H1 (cell line): Measurements from ENCODE around the gene SLC25A21. TPM values are rescaled to one million over a fixed set of nuclear protein-coding genes. Genes with fewer than 3 reads are reported as not detected.

Experiments used
- CTCF ChIA-PET: fragments of 300-600 bp; sonication (Branson Sonifier 250); formaldehyde crosslinking; loops from one replicate; lab custom pipeline; 2021; ENCODE audit not compliant: partially characterized antibody; lab: Charles Lee
- POLR2A ChIA-PET: fragments of 300-600 bp; sonication (Branson Sonifier 250); formaldehyde crosslinking; loops from one replicate; lab custom pipeline; 2021; ENCODE audit warnings: inconsistent platforms; ENCODE audit not compliant: partially characterized antibody; lab: Charles Lee
- DNase-seq, 2 experiments: peaks; one replicate each; pipeline versions ENCODE4 v3.0.0 to v3.0.0-alpha.2; 2010 to 2022; ENCODE audit warnings: low spot score in 2 of 2, low read depth in 1 of 2, mixed read lengths in 1 of 2
- FAIRE-seq: peaks from 2 replicates; lab custom pipeline; 2011; peaks lifted over from hg19 to GRCh38; lab: Jason Lieb, UNC
- H2AFZ ChIP-seq: 2 replicates; pipeline ENCODE4 v1.8.1; 2012; ENCODE audit warnings: low read length, inconsistent platforms
- H2AK5ac ChIP-seq: 2 replicates; pipeline ENCODE4 v1.6.1; 2013; ENCODE audit warnings: low read depth, low read length
- H2BK120ac ChIP-seq: replicated peaks from 2 replicates; pipeline ENCODE3; 2013; ENCODE audit warnings: low read depth, low read length, inconsistent platforms
- H2BK12ac ChIP-seq: 2 replicates; pipeline ENCODE4 v1.6.1; 2013; ENCODE audit warnings: low read depth, low read length
- H2BK15ac ChIP-seq: 2 replicates; pipeline ENCODE4 v1.6.1; 2013; ENCODE audit warnings: low read length
- H2BK20ac ChIP-seq: 2 replicates; pipeline ENCODE4 v1.6.1; 2013; ENCODE audit warnings: low read length
- H2BK5ac ChIP-seq: 2 replicates; pipeline ENCODE4 v1.6.1; 2013; ENCODE audit warnings: low read depth, low read length
- H3K14ac ChIP-seq: 2 replicates; pipeline ENCODE4 v1.6.1; 2013; ENCODE audit warnings: inconsistent platforms; ENCODE audit not compliant: insufficient read length
- H3K18ac ChIP-seq: 2 replicates; pipeline ENCODE4 v1.6.1; 2013; ENCODE audit warnings: low read length; ENCODE audit errors: extremely low read depth
- H3K23ac ChIP-seq: 2 replicates; pipeline ENCODE4 v1.6.1; 2013; ENCODE audit warnings: inconsistent platforms; ENCODE audit not compliant: insufficient read length
- H3K23me2 ChIP-seq: 2 replicates; pipeline ENCODE4 v1.6.1; 2013; ENCODE audit warnings: low read depth, low read length
- H3K27ac ChIP-seq: 2 replicates; pipeline ENCODE4 v1.6.1; 2011; ENCODE audit warnings: low read depth, low read length, inconsistent platforms
- H3K27me3 ChIP-seq, 4 experiments: replicated peaks in 1 of 4; 1 replicate in 1 of 4; 2 replicates in 3 of 4; pipeline versions ENCODE4 v1.6.1 to v1.8.1; 2011 to 2013; ENCODE audit warnings: low read length in 3 of 4, mild to moderate bottlenecking in 3 of 4, inconsistent platforms in 2 of 4, mixed read lengths in 2 of 4, moderate library complexity in 1 of 4; ENCODE audit not compliant: control insufficient read depth in 3 of 4, insufficient read depth in 3 of 4; ENCODE audit errors: extremely low read depth in 1 of 4
- H3K36me3 ChIP-seq, 4 experiments: 2 replicates each; pipeline versions ENCODE4 v1.6.1 to v1.8.1; 2011 to 2013; ENCODE audit warnings: mild to moderate bottlenecking in 4 of 4, low read length in 3 of 4, moderate library complexity in 2 of 4, control low read depth in 1 of 4, inconsistent platforms in 1 of 4; ENCODE audit not compliant: insufficient read depth in 4 of 4, control insufficient read depth in 2 of 4
- H3K4ac ChIP-seq: replicated peaks from 2 replicates; pipeline ENCODE3; 2013; ENCODE audit warnings: low read length, low read depth, mixed read lengths, inconsistent platforms; ENCODE audit not compliant: insufficient read length
- H3K4me1 ChIP-seq, 4 experiments: replicated peaks in 1 of 4; 1 replicate in 1 of 4; 2 replicates in 3 of 4; pipeline versions ENCODE4 v1.6.1 to v1.8.1; 2011 to 2013; ENCODE audit warnings: low read length in 3 of 4, inconsistent platforms in 2 of 4, mixed read lengths in 1 of 4; ENCODE audit not compliant: insufficient read depth in 4 of 4, control insufficient read depth in 3 of 4
- H3K4me2 ChIP-seq, 2 experiments: 2 replicates each; pipeline versions ENCODE4 v1.6.1 to v1.8.1; 2011 to 2013; ENCODE audit warnings: low read depth in 2 of 2, low read length in 2 of 2, control low read depth in 1 of 2, inconsistent platforms in 1 of 2, mild to moderate bottlenecking in 1 of 2; ENCODE audit not compliant: insufficient read depth in 1 of 2
- H3K4me3 ChIP-seq, 4 experiments: fragments of 200-600, 300-600 bp in 1 of 4; sonication (generic), shearing (Covaris generic), sonication (Bioruptor Twin) in 1 of 4; 2 replicates each; pipeline versions ENCODE4 v1.5.1 to v1.8.1; 2011 to 2016; ENCODE audit warnings: low read length in 4 of 4, low read depth in 3 of 4, control low read depth in 2 of 4, inconsistent platforms in 2 of 4, mild to moderate bottlenecking in 2 of 4, mixed read lengths in 1 of 4, moderate library complexity in 1 of 4; ENCODE audit not compliant: insufficient read depth in 2 of 4; ENCODE audit errors: extremely low read depth in 1 of 4
- H3K56ac ChIP-seq: replicated peaks from 2 replicates; pipeline ENCODE3; 2013; ENCODE audit warnings: low read depth, mild to moderate bottlenecking, mixed read lengths, low read length, inconsistent platforms; ENCODE audit not compliant: insufficient read length
- H3K79me1 ChIP-seq: 2 replicates; pipeline ENCODE4 v1.6.1; 2013; ENCODE audit warnings: low read depth, low read length, control low read depth
- H3K79me2 ChIP-seq, 2 experiments: 2 replicates each; pipeline versions ENCODE4 v1.6.1 to v1.8.1; 2012 to 2013; ENCODE audit warnings: low read length in 2 of 2, mild to moderate bottlenecking in 2 of 2, inconsistent platforms in 1 of 2; ENCODE audit not compliant: insufficient read depth in 2 of 2, control insufficient read depth in 1 of 2
- H3K9ac ChIP-seq, 4 experiments: replicated peaks in 1 of 4; 1 replicate in 1 of 4; 2 replicates in 3 of 4; pipeline versions ENCODE4 v1.6.1 to v1.8.1; 2011 to 2013; ENCODE audit warnings: low read depth in 3 of 4, low read length in 3 of 4, control low read depth in 2 of 4, mild to moderate bottlenecking in 2 of 4, moderate library complexity in 2 of 4, inconsistent platforms in 1 of 4; ENCODE audit errors: extremely low read depth in 1 of 4
- H3K9me3 ChIP-seq, 2 experiments: 2 replicates each; pipeline versions ENCODE4 v1.6.1 to v1.8.1; 2012 to 2013; ENCODE audit warnings: mild to moderate bottlenecking in 2 of 2, moderate library complexity in 2 of 2, control low read depth in 1 of 2, inconsistent platforms in 1 of 2, low read depth in 1 of 2, low read length in 1 of 2, mixed read lengths in 1 of 2; ENCODE audit not compliant: insufficient read depth in 2 of 2
- H4K20me1 ChIP-seq, 2 experiments: replicated peaks in 1 of 2; 2 replicates each; pipeline versions ENCODE3 to v1.8.1; 2011 to 2013; ENCODE audit warnings: inconsistent platforms in 2 of 2, low read length in 2 of 2, mild to moderate bottlenecking in 1 of 2; ENCODE audit not compliant: insufficient read depth in 2 of 2, control insufficient read depth in 1 of 2
- H4K5ac ChIP-seq: 2 replicates; pipeline ENCODE4 v1.6.1; 2013; ENCODE audit warnings: low read length, low read depth, mixed read lengths, inconsistent platforms; ENCODE audit not compliant: insufficient read length
- H4K8ac ChIP-seq: 2 replicates; pipeline ENCODE4 v1.8.0; 2013; ENCODE audit warnings: mild to moderate bottlenecking, moderate library complexity, low read length, inconsistent platforms; ENCODE audit not compliant: insufficient read depth; ENCODE audit errors: extremely low read depth
- H4K91ac ChIP-seq: replicated peaks from 2 replicates; pipeline ENCODE3; 2013; ENCODE audit warnings: low read length, mixed read lengths, inconsistent platforms; ENCODE audit not compliant: insufficient read length
- ATF3 ChIP-seq: IDR thresholded peaks from 2 replicates; pipeline ENCODE4 v1.6.1; 2011; ENCODE audit warnings: low read depth, mild to moderate bottlenecking, low read length; ENCODE audit not compliant: insufficient read depth
- BACH1 ChIP-seq: IDR thresholded peaks from 2 replicates; pipeline ENCODE4 v1.6.1; 2012; ENCODE audit warnings: low read length, improper control_type of control experiment
- CBX8 ChIP-seq: fragments of 300-800, 300-1000 bp; sonication (generic); IDR thresholded peaks from 2 replicates; pipeline ENCODE4 v1.7.1; 2016; ENCODE audit warnings: low read depth, low read length, borderline replicate concordance
- CHD2 ChIP-seq: IDR thresholded peaks from 2 replicates; pipeline ENCODE4 v1.6.1; 2012; ENCODE audit warnings: low read length, improper control_type of control experiment
- CTBP2 ChIP-seq: IDR thresholded peaks from 2 replicates; pipeline ENCODE4 v1.7.0; 2011; ENCODE audit warnings: borderline replicate concordance, mild to moderate bottlenecking, moderate library complexity, mixed read lengths, low read length; ENCODE audit not compliant: insufficient read depth, insufficient read length
- EGR1 ChIP-seq: IDR thresholded peaks from 2 replicates; pipeline ENCODE4 v1.6.1; 2011; ENCODE audit warnings: low read depth, low read length, borderline replicate concordance
- EZH2 ChIP-seq: fragments of 200-600 bp; sonication (generic); IDR thresholded peaks from 2 replicates; pipeline ENCODE4 v1.7.1; 2012; ENCODE audit warnings: low read depth, mild to moderate bottlenecking, moderate library complexity, low read length, inconsistent platforms; ENCODE audit not compliant: severe bottlenecking
- GTF2F1 ChIP-seq: IDR thresholded peaks from 2 replicates; pipeline ENCODE4 v1.6.1; 2012; ENCODE audit warnings: low read depth, low read length, improper control_type of control experiment, borderline replicate concordance
- JUND ChIP-seq: IDR thresholded peaks from 2 replicates; pipeline ENCODE4 v1.6.1; 2011; ENCODE audit warnings: mild to moderate bottlenecking, improper control_type of control experiment, low read length
- KDM1A ChIP-seq: fragments of 200-600, 300-600 bp; sonication (generic); IDR thresholded peaks from 2 replicates; pipeline ENCODE4 v1.7.1; 2016; ENCODE audit warnings: mild to moderate bottlenecking, low read length, borderline replicate concordance
- MAFK ChIP-seq: IDR thresholded peaks from 2 replicates; pipeline ENCODE4 v1.6.1; 2012; ENCODE audit warnings: low read depth, mild to moderate bottlenecking, improper control_type of control experiment, low read length
- NANOG ChIP-seq: IDR thresholded peaks from 2 replicates; pipeline ENCODE4 v1.6.1; 2011; ENCODE audit warnings: low read length, low read depth, mild to moderate bottlenecking, inconsistent platforms; ENCODE audit not compliant: insufficient read depth, poor library complexity, severe bottlenecking
- POLR2AphosphoS5 ChIP-seq: IDR thresholded peaks from 2 replicates; pipeline ENCODE4 v1.6.1; 2011; ENCODE audit warnings: low read depth, low read length
- SIRT6 ChIP-seq: IDR thresholded peaks from one replicate; pipeline ENCODE4 v1.7.1; 2012; ENCODE audit warnings: low read length, inconsistent platforms
- SRF ChIP-seq: IDR thresholded peaks from 2 replicates; pipeline ENCODE4 v1.6.1; 2011; ENCODE audit warnings: mild to moderate bottlenecking, low read depth, low read length, moderate library complexity
- WGBS, 2 experiments: shearing (Covaris generic) in 1 of 2; methylation state at CpG; one replicate each; pipeline versions ENCODE4 v1.1.6 to v1.1.7; 2013 to 2015; ENCODE audit warnings: low lambda C conversion rate in 2 of 2, mixed read lengths in 2 of 2, inconsistent platforms in 1 of 2, low coverage in 1 of 2, missing lambda C conversion rate in 1 of 2; ENCODE audit not compliant: insufficient replicate concordance in 2 of 2, insufficient coverage in 1 of 2, insufficient read length in 1 of 2; ENCODE audit errors: extremely low coverage in 1 of 2, missing lambda C conversion rate in 1 of 2; 5-methylcytosine and 5-hydroxymethylcytosine counted together
- polyA plus RNA-seq, 7 experiments: library from polyadenylated mRNA; depleted of rRNA in 3 of 7; stranded (reverse) in 5 of 7; unstranded in 2 of 7; fragments of >200 nt in 5 of 7; fragments of 200-250 nt in 2 of 7; gene quantifications; 1 replicate in 5 of 7; 2 replicates in 1 of 7; 4 replicates in 1 of 7; pipeline versions ENCODE4 v1.2.1 to v1.2.3, GENCODE V29; 2011 to 2013; ENCODE audit warnings: missing spikeins in 2 of 7, mixed read lengths in 2 of 7
- total RNA-seq: library from RNA; stranded (reverse); fragmentation: NEBNext Ultra II Directional; extraction: Animal tissue kit (Norgen Biotek cat#: 25700); gene quantifications from 2 replicates; pipeline ENCODE4 v1.2.1, GENCODE V29; 2021

Gene SLC25A21
- total and polyA plus RNA-seq, 2 of the 8 experiments (the other 6 are each of a cell fraction or from before 2014, with no cell fraction given): 6.9 to 15.7 TPM

DNA sequence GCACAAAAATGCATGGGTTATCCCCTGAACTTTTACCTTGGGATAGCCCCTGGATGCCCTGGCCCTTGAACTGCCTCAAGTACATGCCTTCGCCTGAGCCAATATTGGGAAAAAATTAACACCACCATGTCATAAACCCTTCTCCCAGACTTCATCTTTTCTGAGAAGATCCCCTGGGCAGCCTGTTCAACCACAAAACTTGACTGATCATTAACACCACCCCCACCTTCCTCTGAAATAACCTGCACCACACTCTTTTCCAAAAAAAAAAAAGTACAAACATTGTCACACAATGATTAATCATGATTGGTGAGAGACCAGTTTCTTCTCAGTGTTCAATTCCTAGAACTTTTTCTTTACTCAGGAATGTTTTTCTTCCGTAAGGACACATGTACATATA, 292.8 kb downstream of the SLC25A21 start:
- H3K9me3 ChIP-seq: no peaks in the 10 kb centered on the region
- no peak overlapping the region for H3K56ac ChIP-seq
- H3K4me1 ChIP-seq: no peaks in the 10 kb centered on the region
- CTCF ChIA-PET: no interaction called here
- H3K4me3 ChIP-seq: no peak overlapping the region
- no peak overlapping the region for H4K5ac ChIP-seq
- H3K79me2 ChIP-seq: no peaks in the 10 kb centered on the region
- H3K23me2 ChIP-seq: no peaks in the 10 kb centered on the region
- no peak overlapping the region for H2BK20ac ChIP-seq
- FAIRE-seq (no peak), DNase-seq (no peak)
- no peak overlapping the region for H3K4ac ChIP-seq
- peaks cover 0 to 1% (median 0%) of the 10 kb centered on the region in 4 experiments; a peak in 1 of 7 replicates for H3K27me3 ChIP-seq
- H3K9ac ChIP-seq: no peak overlapping the region
- POLR2A ChIA-PET: no interaction called here
- H2BK120ac ChIP-seq: no peak overlapping the region
- WGBS, 2 experiments: 50% methylated on average over 2 of the region's 2 CpGs; no CpG with 5 or more reads in 1 of the 2 experiments
- no peak overlapping the region for H2AFZ ChIP-seq
- H2BK12ac ChIP-seq: no peak overlapping the region
- H4K91ac ChIP-seq: no peak overlapping the region
- H3K36me3 ChIP-seq: no peaks in the 10 kb centered on the region
- no peaks in the 10 kb centered on the region for H4K20me1 ChIP-seq
- H3K23ac ChIP-seq: no peak overlapping the region
- H3K79me1 ChIP-seq: no peaks in the 10 kb centered on the region
- H3K14ac ChIP-seq: no peak overlapping the region
- no peak overlapping the region for H4K8ac ChIP-seq
- H3K27ac ChIP-seq: no peak overlapping the region
- no peak overlapping the region for H3K4me2 ChIP-seq
- H3K18ac ChIP-seq: no peak overlapping the region
- no peak overlapping the region for H2BK15ac ChIP-seq
- H2BK5ac ChIP-seq: no peak overlapping the region
- H2AK5ac ChIP-seq: no peak overlapping the region
- TF ChIP-seq JUND (no peak), EGR1 (no peak), CTBP2 (no peak), KDM1A (no peak), CBX8 (no peak), SRF (no peak), NANOG (no peak), CHD2 (no peak), EZH2 (no peak), GTF2F1 (no peak), BACH1 (no peak), ATF3 (no peak), POLR2AphosphoS5 (no peak), SIRT6 (no peak), MAFK (no peak)
